Measurements from ENCODE around the gene SH3D21.

Gene SH3D21

GRCh38 chr1:36346741-36347370 is 40.7 kb downstream of the SH3D21 start:
- no peak for DNase-seq (ENCODE audit: low read depth)
- no peak for TF ChIP-seq CTCF (IDR thresholded peaks at IDR 0.05; ENCODE audit: insufficient read depth, low read depth, low read length, missing control alignments)
- H3K4me3 ChIP-seq (ENCODE audit: low read length): no peak overlapping the region

GRCh38 chr1:36349241-36349671 is 43.1 kb downstream of the SH3D21 start:
- no peak for TF ChIP-seq CTCF (IDR thresholded peaks at IDR 0.05; ENCODE audit: insufficient read depth, low read depth, low read length, missing control alignments)
- peak; percentile 72 for DNase-seq (ENCODE audit: low read depth)
- H3K4me3 ChIP-seq (ENCODE audit: low read length): no peak overlapping the region

DNA sequence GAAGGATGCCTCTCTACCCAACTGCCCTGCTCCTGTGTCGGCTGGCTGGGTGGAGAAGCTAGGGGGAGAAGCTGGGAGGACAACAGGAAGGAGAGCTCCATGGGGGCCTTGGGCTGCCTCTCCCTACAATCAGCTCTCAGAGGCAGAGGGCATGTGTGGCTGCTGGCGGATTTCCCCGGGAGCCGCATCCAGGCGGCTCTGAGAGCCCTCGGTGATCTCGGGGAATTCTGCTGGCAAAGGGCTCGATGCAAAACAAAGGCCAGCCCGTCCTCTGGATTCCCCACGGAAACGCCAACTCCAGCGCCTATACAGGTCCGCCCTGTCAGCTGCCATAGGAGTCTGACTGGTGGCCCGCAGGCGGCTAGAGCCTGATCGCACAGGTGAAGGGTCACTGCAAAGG is 43.7 kb downstream of the SH3D21 start:
- H3K4me3 ChIP-seq (ENCODE audit: low read length): no peak overlapping the region
- no peak for TF ChIP-seq CTCF (IDR thresholded peaks at IDR 0.05; ENCODE audit: insufficient read depth, low read depth, low read length, missing control alignments)
- no peak for DNase-seq (ENCODE audit: low read depth)

DNA sequence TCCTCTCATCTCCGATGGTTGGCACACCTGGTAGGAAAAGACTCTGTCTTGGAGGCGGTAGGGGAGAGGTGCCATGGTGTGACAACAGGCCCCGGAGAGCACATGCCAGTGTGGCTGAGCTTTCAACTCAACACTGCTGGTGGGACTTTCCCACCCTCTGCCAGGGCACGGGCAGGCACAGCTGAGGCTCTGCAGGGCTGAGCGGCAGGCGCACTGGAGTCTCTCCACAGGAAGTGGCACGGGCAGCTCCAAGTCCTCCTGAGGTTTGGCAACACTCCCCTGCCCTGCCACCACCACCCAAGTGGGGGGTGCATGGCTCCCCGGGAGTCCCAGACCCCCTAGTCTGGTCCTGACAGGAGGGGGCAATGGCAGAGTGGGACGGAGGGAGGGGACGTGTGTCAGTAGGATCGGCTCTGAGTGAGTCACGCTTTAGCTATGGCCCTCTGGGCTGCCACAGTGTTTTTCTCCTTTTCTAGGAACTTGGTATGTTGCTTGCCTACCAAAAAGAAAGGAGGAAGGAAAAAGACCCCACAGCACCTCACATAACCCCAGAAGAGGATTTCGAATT is 44.6 kb downstream of the SH3D21 start:
- DNase-seq (ENCODE audit: low read depth): peak; percentile 80
- no peak for TF ChIP-seq CTCF (IDR thresholded peaks at IDR 0.05; ENCODE audit: insufficient read depth, low read depth, low read length, missing control alignments)
- no peak overlapping the region for H3K4me3 ChIP-seq (ENCODE audit: low read length)

DNA sequence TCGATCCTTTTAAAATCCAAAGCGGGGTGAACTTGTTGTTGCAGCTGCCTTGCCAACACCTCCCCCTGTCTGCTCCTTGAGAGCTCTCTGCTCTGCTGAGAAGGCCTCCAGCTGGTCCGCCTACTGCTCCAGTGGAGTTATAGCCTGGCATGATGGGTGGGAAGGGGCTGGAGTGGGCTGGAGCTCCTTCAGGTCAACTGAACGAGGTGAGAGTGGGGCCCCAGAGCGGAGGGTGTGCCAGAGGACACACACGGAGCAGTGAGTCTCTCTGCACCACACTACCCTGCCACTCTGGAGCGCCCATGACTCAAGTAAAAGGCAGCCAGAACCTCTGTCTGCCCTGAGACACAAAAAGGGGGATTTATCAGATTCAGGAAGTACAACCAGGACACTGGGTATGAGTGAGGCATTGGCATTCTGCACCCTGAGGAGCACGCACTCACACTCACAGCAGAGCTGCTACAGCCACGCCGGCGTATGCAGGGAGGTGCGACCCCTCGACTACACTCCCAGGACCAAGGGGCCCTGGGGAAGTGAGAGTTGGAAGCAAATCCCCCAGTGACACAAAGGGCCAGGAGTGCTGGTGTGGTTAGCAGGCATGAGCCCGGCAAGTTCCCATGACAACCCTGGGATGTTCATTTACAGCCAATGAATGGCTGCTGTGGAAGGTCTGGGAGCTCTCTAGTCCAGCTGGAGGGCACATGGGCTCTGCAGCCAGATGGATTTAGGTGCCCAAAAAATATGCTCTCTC is 45.2 kb downstream of the SH3D21 start:
- H3K4me3 ChIP-seq (ENCODE audit: low read length): no peak overlapping the region
- DNase-seq (ENCODE audit: low read depth): peak; percentile 88
- peak; percentile 26 for TF ChIP-seq CTCF (IDR thresholded peaks at IDR 0.05; ENCODE audit: insufficient read depth, low read depth, low read length, missing control alignments)

DNA sequence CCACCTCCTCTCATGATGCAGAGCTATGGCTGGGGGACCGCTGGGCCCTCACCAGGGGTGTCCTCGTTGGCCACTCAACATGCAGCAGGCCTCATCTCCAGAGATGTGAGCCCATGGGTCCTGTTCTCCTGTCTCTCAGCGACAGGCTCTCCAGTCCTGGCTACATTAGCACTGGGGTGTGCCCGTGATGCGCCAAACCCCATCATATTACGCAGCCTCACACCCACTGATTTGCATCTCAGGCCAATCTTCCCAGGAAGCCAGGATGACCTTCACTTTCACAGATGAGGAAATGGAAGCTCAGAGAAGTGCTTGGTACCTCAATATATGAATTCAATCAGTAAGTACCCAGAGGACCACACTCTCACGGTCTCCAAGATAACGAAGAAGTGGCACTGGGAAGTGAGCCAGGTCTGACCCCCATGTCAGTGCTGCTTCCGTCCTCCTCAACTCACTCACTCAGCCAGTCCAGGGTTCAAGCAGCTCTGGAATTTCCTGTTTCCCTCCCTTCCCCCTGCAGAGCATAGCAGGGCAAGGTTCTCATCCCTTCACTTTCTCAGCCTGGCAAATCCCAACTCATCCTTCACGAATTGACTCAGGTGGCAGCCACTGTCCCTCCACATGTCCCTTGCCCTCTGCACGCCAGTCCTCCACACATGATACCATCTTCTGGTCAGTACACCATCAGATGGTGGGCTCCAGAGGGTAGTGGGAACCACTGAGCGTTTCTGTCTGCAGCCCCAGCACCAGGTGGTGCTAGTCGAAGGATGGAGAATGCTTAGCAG is 46.1 kb downstream of the SH3D21 start:
- TF ChIP-seq CTCF (IDR thresholded peaks at IDR 0.05; ENCODE audit: insufficient read depth, low read depth, low read length, missing control alignments): no peak
- no peak overlapping the region for H3K4me3 ChIP-seq (ENCODE audit: low read length)
- DNase-seq (ENCODE audit: low read depth): no peak

All from epithelial cell of esophagus (primary cell).